NOMO-1 treated with dmso at 0.1 percent for 144 hours (cell line): Measurements from ENCODE around the gene MRPS18A.

Source experiments
- DNase-seq: peaks from one replicate; lab custom pipeline; 2025; ENCODE audit not compliant: unreplicated experiment; lab: John Stamatoyannopoulos, UW

MRPS18A gene

DNA sequence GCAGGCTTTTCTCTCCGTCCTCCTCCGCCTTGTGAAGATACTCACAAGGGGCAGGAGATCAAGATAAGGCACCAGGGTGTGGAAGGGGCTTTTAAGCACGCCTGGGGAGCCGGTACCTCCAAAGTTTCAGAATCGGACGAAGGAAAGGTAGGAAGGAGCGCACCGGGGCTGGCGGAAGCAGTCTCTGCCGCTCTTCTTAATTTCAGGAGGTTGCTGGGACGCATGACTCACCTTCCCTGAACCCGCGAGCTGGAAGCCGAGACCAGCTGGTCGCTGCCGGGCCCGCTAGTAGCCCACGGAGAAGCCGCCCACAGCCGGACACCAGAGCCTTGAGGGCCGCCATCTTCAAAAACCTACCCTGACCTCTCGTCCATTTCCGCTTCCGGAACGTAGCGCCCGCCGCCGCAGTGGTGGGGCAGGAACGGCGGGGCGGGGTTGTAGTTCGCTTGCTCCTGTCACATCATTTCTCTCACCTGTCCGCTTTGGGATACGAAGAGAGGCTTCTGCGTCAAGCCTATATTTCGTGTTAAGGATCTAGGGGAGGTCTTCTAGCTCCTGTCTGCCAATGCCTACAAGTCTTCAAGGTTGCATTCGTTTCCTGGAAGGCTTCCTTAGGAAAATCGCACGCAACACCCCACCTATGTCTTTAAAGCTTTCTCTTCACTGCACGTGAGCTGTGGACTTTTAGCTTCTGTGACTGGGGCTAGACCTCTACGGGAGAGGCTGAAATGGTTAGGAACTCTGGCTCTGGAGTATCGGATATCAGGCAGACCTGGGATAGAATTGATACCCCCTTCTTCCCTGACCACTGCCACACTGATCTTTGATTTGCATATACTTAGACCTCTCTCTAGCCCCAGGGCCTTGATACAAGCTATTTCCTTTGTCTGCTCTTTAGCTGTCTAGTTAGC, at the start of gene MRPS18A:
MRPS18A (minus strand) TSS at position 355 of the 911 bp plus-strand sequence; CDS start at position 343, 12 bp downstream.
- peak; percentile 67 for DNase-seq

DNA sequence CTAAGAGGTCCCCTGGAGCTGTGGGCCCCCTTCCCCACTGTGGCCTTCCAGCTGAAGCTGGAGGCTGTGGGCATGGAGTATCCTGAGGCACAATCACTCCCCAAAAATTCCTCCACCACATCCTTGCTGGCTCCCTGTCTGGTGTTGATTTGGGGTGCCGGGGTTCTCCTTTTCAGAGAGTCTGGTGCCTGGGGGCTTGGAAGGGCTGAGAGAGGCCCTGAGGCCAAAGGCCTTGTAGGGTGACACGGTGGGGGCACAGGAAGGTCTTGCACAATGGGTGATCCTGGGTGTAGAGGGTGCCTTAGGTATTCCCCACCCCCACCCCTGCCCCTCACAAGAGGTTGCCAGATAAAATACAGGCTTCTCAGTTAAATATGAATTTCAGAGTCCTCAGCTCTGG, 49.3 kb upstream of the MRPS18A start:
- DNase-seq: no peak

DNA sequence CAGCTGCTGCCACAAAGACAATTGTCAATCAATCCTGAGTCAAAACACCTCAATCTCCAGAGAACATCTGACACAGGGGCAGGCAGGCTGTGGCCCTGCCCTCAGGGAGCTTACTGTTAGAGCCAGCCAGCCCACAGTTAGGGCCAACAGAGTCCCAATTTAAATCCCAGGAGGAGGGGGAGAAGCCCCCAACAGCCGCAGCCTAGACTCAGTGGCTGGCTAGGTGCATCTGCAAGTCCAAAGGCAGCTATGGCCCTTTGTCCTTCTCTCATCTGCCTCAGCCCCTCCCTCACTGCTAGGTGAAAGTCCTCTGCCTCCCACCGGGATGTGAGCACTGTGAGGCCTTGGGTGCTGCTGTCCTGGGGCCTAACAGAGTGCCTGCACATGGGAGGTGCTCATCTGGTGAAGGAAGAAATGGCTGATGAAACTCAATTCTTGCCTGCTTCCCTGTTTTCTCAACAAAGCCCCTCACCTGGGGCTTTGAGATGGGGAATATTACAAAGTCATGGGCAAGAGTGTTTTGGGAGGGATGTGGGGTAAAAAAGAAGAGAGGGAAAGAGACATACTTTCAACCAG, 48.7 kb upstream of the MRPS18A start:
- no peak for DNase-seq

DNA sequence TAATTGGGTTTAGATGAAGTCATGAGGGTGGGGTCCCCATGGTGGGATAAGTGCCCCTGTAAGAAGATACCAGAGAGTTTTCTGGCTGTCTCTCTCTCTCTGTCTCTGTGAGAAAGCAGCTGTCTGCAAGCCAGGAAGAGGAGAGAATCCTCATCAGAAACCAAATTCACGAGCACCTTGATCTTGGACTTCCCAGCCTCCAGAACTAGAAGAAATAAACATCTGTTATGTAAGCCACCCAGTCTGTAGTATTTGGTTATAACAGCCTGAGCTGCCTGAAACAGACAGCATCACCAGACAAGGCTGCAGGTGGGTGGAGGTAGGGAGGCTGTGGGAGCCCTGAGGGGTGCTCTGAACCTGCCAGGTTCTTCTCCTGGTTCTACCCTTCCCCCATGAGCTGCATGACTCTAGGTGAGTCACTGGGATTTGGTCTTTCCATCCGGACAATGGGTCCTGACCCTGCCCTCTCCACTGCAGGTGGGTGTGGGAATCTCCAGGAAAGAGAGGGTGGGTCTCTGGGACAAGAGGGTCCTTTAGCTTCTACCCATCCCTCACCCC, 48.1 kb upstream of the MRPS18A start:
- no peak for DNase-seq

DNA sequence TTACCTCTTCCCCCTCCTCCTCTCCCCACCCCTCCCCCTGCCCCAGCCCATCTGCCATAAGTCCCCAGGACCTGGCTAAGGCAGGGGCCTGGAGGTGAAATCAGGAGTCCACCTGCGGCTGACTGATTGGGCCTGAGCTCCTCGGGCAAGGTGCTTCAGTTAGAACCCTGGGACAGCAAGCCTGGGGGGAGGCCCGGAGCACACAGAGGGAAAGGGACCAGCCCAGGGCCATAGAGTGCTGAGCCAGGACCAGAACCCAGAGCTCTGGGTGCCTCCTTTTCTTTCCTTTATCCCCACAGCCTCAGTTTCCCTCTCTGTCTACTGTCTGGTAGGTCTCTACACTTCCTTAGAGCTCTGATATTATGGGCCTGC, 46.7 kb upstream of the MRPS18A start:
- no peak for DNase-seq

DNA sequence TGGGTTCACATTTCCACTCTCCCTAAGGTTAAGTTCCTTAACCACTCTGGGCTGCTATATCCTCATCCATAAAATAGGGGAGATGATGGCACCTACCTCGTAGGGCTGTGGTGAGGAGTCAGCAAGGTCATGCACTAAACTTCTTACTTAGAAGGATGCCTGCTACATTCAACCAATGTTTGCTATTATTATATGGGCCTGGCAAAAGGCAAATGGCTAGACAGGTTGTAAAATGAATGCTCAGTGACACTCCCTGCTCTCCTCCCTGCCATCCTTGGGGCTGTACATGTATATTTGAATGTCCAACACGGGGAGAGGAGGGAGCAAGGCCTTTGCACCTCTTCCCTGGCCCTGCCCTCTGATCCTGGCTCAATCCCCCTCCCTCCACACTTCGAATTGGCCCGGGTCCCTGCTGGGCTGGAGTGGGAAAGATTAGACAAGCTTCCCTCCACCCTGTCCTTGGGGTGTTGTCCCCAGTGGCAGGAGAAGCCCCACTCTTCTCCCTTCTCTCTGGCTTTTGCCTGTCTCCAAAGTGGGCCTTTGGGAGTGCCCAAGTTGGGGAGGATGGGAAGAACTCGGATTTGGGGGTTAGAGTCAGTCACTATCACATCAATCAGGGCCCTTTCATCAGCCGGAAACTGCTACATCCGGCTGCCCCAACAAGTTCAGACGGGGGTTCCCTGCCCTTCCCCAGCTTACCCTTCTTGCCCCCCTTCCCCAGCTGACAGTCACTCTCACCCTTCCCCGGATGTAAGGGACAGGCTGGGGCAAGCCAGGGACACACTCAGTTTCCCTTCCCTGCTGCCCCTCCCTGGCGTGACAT, 46.1 kb upstream of the MRPS18A start:
- DNase-seq: no peak

DNA sequence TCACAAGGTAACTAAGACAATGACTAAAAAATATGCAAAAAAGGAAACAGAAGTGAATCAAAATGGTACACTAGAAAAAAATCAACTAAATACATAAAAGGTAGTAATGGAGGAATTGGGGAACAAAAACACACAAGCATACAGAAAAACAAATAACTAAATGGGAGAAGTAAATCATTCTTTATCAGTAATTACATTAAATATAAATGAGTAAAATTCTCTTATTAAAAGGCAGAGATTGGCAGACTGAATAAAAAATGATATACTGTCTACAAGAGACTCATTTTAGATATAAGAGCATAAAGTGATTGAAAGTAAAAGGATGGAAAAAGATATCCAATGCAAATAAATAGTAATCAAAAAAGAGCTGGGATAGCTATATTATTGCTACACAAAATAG, 43.0 kb upstream of the MRPS18A start:
- no peak for DNase-seq

DNA sequence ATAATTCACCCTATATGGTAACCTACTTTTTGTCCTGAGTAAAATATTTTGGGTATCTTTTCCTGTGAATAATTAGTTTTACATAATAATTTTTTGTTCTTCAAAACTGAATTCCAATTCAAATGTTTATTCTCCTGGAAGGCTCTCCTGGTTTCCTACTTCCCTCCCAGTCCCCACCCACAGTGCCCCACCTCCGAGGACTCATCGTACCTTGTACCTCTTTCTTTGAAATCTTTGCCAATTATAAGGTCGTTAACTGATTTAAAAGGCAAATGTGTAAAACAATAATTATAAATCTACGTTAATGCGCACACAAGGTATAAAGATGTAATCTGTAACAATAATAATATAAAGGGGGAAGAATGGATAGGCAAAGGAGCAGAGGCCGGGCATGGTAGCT, 41.9 kb upstream of the MRPS18A start:
- no peak for DNase-seq

DNA sequence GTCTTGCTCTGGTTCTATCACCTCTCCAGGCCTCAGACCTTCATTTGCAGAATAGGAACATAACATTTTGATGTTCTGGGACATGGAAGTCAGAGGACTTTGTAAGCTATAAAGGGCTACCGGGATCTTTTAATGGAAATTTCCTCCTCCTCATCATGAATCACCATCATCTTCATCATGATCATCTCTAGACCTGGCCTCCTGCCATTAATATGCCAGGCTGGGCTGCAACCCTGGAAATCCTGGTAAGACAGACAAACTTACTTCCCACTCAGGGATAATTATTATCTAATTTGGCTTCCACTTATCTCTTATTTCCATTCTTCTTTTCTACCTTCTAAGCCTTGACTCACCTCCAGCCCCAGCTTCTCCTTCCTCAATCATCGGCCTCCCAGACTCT, 41.0 kb upstream of the MRPS18A start:
- no peak for DNase-seq

DNA sequence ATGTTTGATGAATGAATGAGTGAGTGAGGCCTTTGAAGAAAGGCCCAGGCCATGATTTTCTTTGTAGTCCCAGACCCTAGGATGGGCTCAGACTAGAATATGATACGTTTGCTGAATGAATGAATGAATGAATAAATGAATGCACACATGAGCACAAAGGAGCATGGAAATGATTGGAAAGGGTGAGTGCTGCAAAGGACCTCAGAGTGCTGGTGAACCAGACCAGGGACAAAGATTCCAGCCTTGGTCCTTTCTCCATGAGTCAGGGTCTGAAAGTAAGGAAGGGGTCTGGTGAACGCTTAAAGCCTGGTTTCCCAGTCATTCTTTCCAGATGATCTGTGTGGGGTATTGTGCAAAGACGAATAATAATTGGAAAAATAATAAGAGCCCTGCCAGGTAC, 40.0 kb upstream of the MRPS18A start:
- no peak for DNase-seq

DNA sequence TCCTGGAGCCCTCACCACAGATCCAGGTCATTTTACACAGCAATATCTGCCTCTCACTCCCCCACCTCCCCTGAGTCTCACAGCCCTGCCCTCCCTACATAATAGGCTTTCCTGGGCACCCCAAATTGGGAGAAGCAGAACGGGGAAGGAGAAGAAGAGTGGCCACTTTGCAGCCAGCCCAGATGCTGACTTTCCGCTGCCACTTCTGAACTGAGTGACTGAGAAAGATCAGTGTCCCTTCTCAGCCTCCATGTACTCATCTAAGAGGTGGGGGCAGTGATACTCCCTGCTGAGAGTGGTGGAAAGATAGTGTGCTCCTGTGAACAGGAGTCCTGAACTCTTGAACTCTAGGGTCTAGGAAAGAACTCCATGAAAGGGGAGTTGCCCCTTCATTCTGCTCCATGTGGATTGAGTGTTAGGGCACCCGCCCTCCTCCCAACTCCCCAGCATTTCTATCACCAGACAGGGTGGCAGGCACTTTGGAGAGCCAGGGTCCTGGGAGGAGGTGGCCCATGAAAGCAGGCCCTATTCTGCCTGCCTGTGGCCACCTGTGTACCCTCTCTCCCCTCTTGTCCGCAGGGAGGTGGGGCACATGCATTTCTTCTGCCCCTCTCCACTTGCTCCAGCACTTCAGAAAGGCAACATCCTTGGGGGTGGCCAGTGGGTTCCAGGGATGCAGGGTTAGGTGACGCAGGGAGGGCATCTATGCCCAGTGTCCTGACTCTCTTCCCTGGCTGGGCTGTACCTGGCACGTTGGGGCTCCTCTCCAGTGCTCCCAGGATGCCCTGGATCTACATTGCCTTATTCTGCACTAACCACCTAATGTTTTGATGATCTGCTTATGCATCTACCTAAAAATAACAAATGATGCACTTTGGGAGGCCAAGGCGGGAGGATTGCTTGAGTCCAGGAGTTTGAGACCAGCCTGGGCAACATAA, 38.3 kb upstream of the MRPS18A start:
- DNase-seq: no peak

DNA sequence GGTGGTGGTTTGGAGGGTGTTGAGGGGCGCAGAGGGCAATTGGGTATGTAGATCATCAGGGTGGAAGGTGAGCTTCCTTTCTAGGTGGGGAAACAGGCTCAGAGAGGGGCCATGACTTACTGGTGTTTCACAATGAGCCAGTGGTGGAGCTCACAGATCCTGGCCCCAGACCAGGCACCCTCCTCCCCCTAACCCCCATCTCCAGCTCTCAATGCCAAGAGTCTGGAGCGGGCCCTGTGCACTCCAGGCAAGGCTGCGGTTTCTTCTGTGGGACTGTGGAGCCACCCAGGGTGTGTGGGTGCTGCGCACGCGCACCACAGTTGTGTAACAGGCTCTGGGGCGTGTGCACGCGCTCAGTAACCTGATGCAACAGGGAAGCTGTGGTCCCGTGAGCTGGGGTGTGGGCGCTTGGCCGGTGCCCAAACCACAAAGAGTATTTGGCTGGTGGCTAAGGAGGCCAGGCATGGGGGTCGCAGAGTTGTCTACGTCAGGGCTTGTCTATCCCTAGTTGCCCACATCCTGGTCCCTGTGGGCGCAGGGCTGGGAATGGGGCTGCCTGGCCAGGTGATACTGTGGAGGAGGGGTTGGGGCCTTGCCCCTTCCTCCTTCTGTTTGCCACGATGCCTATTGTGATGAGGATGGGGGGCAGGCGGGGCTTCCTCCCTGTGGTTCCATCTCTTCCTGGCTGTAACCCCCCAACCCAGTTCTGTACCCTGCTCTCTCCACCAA, 37.5 kb upstream of the MRPS18A start:
- DNase-seq: peak; percentile 94

DNA sequence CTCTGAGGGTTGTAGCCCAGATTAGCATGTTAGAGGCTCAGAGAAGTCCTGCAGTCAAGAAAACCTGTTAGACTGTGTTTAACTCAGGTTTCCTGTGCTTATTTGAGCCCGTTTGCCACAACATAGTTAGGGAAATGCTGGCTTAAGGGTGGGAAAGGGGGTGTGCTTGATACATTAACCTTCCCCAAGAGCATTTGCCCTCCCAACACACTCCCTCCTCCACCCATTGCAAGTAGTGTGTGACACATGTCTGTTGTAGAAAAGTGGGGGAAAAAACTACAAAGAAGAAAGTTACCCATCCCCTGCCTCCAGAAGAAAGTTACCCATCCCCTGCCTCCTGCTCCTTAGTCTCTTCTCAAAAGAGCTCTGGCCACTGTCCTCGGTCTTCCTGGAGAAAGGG, 36.8 kb upstream of the MRPS18A start:
- no peak for DNase-seq

DNA sequence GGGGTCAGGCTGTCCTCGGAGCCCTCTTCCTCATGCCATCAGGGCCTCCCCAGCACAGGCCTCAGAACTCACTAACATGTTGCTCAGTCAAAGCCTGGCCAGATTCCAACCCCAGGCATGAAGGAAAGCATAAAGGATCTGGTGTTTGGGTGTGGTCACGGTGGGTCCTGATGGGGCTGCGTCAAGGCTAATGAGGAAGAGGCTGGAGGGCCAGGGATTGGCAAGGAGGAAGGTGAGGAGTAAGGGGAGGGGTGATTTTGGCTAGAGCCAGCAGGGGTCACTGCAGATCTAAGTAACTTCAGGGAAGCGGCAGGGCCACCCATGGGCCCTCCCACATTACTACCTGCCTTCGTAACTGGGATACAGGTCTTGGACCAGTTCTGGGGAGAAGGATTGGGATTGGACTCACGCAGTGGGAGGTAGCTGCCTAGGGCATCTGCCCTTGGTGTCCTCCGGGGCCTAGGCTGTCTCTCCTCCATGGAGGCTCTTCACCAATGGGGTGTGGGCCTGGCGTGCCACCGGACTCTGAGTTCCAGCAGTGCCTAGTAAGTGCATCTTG, 36.2 kb upstream of the MRPS18A start:
- peak; percentile 81 for DNase-seq

DNA sequence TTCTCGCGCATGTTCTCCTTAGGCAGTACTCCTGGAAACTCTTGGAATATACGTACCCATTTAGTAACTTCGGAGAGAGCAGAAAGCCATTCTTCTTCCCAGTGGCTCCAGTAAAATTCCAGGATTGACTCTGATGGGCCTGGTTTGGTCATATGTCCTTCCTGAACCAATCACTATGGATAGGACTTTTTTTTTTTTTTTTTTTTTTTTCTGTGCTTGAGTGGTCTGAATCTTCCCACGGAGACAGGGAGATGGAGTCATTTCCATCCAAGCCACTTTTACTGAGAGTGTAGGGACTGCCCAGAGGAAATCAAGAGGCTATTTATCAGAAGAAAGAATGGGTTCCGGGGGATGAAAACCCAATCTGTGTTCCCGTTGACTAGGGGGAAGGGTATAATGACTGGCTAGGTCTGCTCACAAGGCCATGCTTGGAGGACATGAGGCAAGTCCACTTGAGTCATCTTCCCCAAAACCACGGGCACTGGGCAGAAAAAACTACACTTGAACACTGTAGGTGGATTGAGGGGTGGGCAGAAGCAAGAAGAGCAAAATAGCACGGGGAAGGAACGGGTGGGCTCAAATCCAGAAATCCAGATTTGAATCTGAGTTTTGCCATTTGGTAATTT, 35.4 kb upstream of the MRPS18A start:
- no peak for DNase-seq

DNA sequence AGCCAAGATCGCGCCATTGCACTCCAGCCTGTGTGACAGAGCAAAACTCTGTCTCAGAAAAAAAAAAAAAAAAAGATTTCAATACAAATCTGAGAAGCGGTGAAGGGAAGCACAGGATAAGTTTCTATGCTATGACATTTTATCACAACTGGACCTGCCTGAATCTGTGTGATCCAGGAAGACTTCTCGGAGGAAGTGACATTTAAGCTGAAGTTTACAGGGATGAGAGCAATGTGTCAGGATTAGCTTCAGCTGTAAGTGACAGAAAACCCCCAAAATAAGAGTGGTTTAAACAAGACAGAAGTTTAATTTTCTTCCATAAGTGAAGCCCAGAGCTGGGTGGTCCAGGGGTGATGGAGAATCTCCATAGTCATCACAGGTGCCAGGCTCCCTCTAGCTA, 33.4 kb upstream of the MRPS18A start:
- DNase-seq: no peak

DNA sequence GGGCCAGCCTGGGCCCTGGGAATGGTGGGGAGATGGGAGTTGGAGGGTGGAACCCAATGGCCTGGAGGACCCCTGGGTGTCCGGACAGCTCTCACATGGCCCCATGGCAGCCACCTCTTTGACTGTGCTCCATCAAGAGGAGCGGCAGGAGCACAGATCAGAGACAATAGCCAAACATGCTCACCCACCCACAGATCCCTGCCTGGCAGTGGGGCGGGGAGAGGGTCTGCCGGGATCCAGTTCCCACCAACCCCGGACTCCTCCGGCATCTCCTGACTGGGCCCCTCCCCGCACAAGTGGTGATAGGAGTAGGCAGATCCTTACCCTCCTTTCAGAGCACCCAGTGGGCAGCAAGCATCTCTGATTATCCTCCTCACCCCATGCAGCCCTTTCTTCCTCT, 31.9 kb upstream of the MRPS18A start:
- no peak for DNase-seq

DNA sequence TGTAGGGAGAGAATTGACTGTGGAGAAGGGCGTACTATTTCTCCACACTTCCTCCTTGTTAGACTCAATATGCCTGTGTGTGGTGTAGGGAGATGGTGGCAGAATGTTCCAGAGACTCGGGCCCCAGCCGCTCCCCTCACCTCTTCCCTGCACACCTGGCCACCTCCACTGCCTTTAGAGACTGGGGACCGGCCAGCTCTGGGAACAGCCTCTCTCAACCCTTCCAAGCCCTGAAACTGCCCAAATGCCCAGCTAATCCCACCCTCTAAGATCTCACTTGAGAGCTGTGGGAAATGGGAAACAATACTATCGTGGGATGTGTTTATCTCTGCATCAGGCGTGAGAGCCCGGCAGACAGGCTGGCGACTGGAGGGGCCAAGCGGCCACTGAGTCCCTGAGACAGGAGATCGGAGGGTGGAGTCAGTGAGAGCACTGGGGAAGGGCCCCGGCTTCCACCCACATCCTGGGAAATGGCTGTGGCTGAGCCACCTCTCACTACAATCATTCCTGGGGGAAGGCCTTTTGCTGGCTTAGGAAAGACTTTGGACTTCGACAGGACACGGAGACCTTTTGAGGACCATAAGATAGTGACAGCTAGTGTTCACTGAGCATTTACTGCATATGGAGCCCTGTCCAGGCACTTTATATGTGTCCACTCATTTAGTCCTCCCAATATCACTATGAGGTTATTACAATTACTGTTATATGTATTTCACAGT, 31.0 kb upstream of the MRPS18A start:
- DNase-seq: no peak
